HEK293 (cell line): Measurements from ENCODE around the gene CRACR2A.

Experiments
- CTCF ChIA-PET: fragments of 350-600 bp; formaldehyde crosslinking; extraction: SDS; loops from one replicate; lab custom pipeline; 2021; ENCODE audit warnings: antibody characterized with exemption; lab: Yijun Ruan, JAX
- POLR2A ChIA-PET: fragments of 300-600 bp; formaldehyde crosslinking; extraction: SDS; loops from one replicate; lab custom pipeline; 2020; ENCODE audit warnings: antibody characterized with exemption, inconsistent platforms; lab: Yijun Ruan, JAX
- H3K27ac ChIP-seq: fragments of 200-500 bp; sonication (Bioruptor generic); 2 replicates; pipeline ENCODE4 v1.5.1; 2014; ENCODE audit warnings: low read depth, low read length, control low read depth, inconsistent platforms; ENCODE audit errors: extremely low read depth
- H3K36me3 ChIP-seq, 2 experiments: fragments of 200-500 bp in 1 of 2; sonication (Bioruptor generic) in 1 of 2; 1 replicate in 1 of 2; 2 replicates in 1 of 2; pipeline ENCODE4 v1.5.1; 2014 to 2017; ENCODE audit warnings: inconsistent platforms in 2 of 2, low read length in 2 of 2; ENCODE audit not compliant: control insufficient read depth in 2 of 2, insufficient read depth in 1 of 2
- H3K4me1 ChIP-seq: fragments of 200-500 bp; sonication (Bioruptor generic); 2 replicates; pipeline ENCODE4 v1.5.1; 2014; ENCODE audit warnings: mild to moderate bottlenecking, low read length, inconsistent platforms; ENCODE audit not compliant: control insufficient read depth, insufficient read depth
- H3K4me3 ChIP-seq: 2 replicates; pipeline ENCODE4 v1.5.1; 2011; ENCODE audit warnings: low read depth, mild to moderate bottlenecking, control low read depth, low read length, moderate library complexity
- H3K9me3 ChIP-seq: fragments of 200-500 bp; sonication (Bioruptor generic); 2 replicates; pipeline ENCODE4 v1.5.1; 2014; ENCODE audit warnings: low read depth, low read length, inconsistent platforms; ENCODE audit not compliant: control insufficient read depth, insufficient read depth
- GFI1B ChIP-seq: fragments of 450-650 bp; formaldehyde crosslinking; IDR thresholded peaks from 2 replicates; pipeline ENCODE4 v1.5.1; 2016; ENCODE audit warnings: missing biosample characterization, missing genetic modification characterization
- HOXA7 ChIP-seq: sonication (generic); formaldehyde crosslinking; IDR thresholded peaks from 2 replicates; pipeline ENCODE4 v1.8.1; 2022; ENCODE audit warnings: missing genetic modification reagents, borderline replicate concordance
- IKZF3 ChIP-seq: fragments of 450-650 bp; IDR thresholded peaks from 2 replicates; pipeline ENCODE4 v1.5.0; 2018; ENCODE audit warnings: missing biosample characterization, mild to moderate bottlenecking, missing genetic modification characterization, moderate library complexity
- OSR2 ChIP-seq: fragments of 450-650 bp; formaldehyde crosslinking; IDR thresholded peaks from 2 replicates; pipeline ENCODE4 v1.5.1; 2016; ENCODE audit warnings: missing biosample characterization, missing genetic modification characterization
- REST ChIP-seq: fragments of 450-650 bp; formaldehyde crosslinking; IDR thresholded peaks from 2 replicates; pipeline ENCODE4 v1.5.1; 2016; ENCODE audit warnings: missing biosample characterization, missing genetic modification characterization
- ZBTB26 ChIP-seq: fragments of 450-650 bp; formaldehyde crosslinking; optimal IDR thresholded peaks from 2 replicates; pipeline ENCODE3; 2016; ENCODE audit warnings: missing biosample characterization, mild to moderate bottlenecking, missing genetic modification characterization
- ZFHX2 ChIP-seq: fragments of 450-650 bp; formaldehyde crosslinking; conservative IDR thresholded peaks from 2 replicates; pipeline ENCODE4 v1.5.1; 2016; ENCODE audit warnings: missing biosample characterization, missing genetic modification characterization
- ZNF112 ChIP-seq: fragments of 450-650 bp; formaldehyde crosslinking; IDR thresholded peaks from 2 replicates; pipeline ENCODE4 v1.5.0; 2017; ENCODE audit warnings: missing biosample characterization, missing genetic modification characterization
- ZNF140 ChIP-seq: fragments of 450-650 bp; formaldehyde crosslinking; IDR thresholded peaks from 2 replicates; pipeline ENCODE4 v1.5.1; 2016; ENCODE audit warnings: missing biosample characterization, missing genetic modification characterization
- ZNF214 ChIP-seq: fragments of 450-650 bp; formaldehyde crosslinking; IDR thresholded peaks from 2 replicates; pipeline ENCODE4 v1.5.1; 2017; ENCODE audit warnings: missing biosample characterization, mild to moderate bottlenecking, missing genetic modification characterization, borderline replicate concordance
- ZNF302 ChIP-seq: fragments of 450-650 bp; formaldehyde crosslinking; IDR thresholded peaks from 2 replicates; pipeline ENCODE4 v1.5.1; 2016; ENCODE audit warnings: missing biosample characterization, missing genetic modification characterization, low read depth
- ZNF335 ChIP-seq: fragments of 450-650 bp; formaldehyde crosslinking; conservative IDR thresholded peaks from 2 replicates; pipeline ENCODE4 v1.5.1; 2016; ENCODE audit warnings: missing biosample characterization, missing genetic modification characterization
- ZNF354C ChIP-seq: fragments of 450-650 bp; formaldehyde crosslinking; IDR thresholded peaks from 2 replicates; pipeline ENCODE4 v1.5.1; 2016; ENCODE audit warnings: missing biosample characterization, missing genetic modification characterization, low read depth, borderline replicate concordance
- ZNF518A ChIP-seq: fragments of 450-650 bp; formaldehyde crosslinking; conservative IDR thresholded peaks from 2 replicates; pipeline ENCODE4 v1.5.1; 2016; ENCODE audit warnings: low read depth, missing biosample characterization, missing genetic modification characterization
- ZNF677 ChIP-seq: fragments of 450-650 bp; IDR thresholded peaks from 2 replicates; pipeline ENCODE4 v1.5.0; 2018; ENCODE audit warnings: missing biosample characterization, mild to moderate bottlenecking, missing genetic modification characterization, moderate library complexity
- ZSCAN4 ChIP-seq: fragments of 450-650 bp; formaldehyde crosslinking; IDR thresholded peaks from 2 replicates; pipeline ENCODE4 v1.5.1; 2017; ENCODE audit warnings: missing biosample characterization, missing genetic modification characterization
- TF ChIP-seq, protein P1 (sequence below): fragments of 450-650 bp; formaldehyde crosslinking; IDR thresholded peaks from 2 replicates; pipeline ENCODE4 v1.5.1; 2016; ENCODE audit warnings: missing biosample characterization, missing genetic modification characterization
- TF ChIP-seq, protein P2 (sequence below): IDR thresholded peaks from 2 replicates; pipeline ENCODE4 v1.6.1; 2011; ENCODE audit warnings: mild to moderate bottlenecking, low read depth, low read length, borderline replicate concordance
- TF ChIP-seq, protein P3 (sequence below): fragments of 450-650 bp; formaldehyde crosslinking; IDR thresholded peaks from 2 replicates; pipeline ENCODE4 v1.5.1; 2017; ENCODE audit warnings: missing biosample characterization, missing genetic modification characterization

CRACR2A gene

GRCh38 chr12:3641428-3642018 lies 111.4 kb downstream of the CRACR2A start:
- Histone ChIP-seq H3K27ac (no peak overlapping the region), H3K4me1 (no peaks in the 10 kb centered on the region)
- TF ChIP-seq ZFHX2 (tag by site-specific recombination), result no peak
- no peak for TF ChIP-seq HOXA7 (CRISPR knock-in tag)
- TF ChIP-seq ZNF214 (tag by site-specific recombination), result no peak
- TF ChIP-seq IKZF3 (tag by site-specific recombination), result no peak
- no peak for TF ChIP-seq REST (tag by site-specific recombination)
- no peak for TF ChIP-seq ZNF335 (tag by site-specific recombination)
- no peak for TF ChIP-seq ZNF677
- no peak for TF ChIP-seq ZNF354C (tag by site-specific recombination)
- TF ChIP-seq ZNF140 (tag by site-specific recombination), result no peak
- TF ChIP-seq OSR2 (tag by site-specific recombination), result no peak
- TF ChIP-seq, protein P1, sequence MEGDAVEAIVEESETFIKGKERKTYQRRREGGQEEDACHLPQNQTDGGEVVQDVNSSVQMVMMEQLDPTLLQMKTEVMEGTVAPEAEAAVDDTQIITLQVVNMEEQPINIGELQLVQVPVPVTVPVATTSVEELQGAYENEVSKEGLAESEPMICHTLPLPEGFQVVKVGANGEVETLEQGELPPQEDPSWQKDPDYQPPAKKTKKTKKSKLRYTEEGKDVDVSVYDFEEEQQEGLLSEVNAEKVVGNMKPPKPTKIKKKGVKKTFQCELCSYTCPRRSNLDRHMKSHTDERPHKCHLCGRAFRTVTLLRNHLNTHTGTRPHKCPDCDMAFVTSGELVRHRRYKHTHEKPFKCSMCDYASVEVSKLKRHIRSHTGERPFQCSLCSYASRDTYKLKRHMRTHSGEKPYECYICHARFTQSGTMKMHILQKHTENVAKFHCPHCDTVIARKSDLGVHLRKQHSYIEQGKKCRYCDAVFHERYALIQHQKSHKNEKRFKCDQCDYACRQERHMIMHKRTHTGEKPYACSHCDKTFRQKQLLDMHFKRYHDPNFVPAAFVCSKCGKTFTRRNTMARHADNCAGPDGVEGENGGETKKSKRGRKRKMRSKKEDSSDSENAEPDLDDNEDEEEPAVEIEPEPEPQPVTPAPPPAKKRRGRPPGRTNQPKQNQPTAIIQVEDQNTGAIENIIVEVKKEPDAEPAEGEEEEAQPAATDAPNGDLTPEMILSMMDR (tag by site-specific recombination), result no peak
- no peak for TF ChIP-seq GFI1B (tag by site-specific recombination)
- TF ChIP-seq, all 188 proteins: peak for 0
- Histone ChIP-seq H3K36me3 (no peaks in the 10 kb centered on the region), H3K4me3 (no peak overlapping the region), H3K9me3 (no peaks in the 10 kb centered on the region)
- CTCF ChIA-PET, result interaction anchor here (0.7 kb wide), 1 partner anchor 17 kb away, joined by 3 read pairs; no protein-coding TSS in a partner anchor
- POLR2A ChIA-PET, result no interaction called here

DNA sequence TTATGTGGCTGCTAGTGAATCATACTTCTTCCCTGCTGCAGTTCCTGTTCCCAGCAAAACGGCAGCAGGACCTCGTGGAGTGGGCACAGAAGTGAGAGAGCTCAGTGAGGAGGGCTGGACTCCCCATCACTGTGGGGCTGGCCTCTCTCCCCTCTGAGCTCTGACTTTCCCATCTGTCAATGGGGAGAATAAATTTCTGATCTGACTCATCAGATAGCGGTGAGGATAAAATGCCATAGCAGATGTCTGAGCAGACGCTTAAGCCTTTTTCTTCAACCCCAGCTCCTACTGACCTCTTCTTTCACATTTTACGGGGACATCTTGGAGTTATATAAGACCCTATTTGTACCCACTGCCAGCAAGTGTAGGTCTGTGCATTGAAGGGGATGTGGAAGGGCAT lies 116.6 kb downstream of the CRACR2A start:
- Histone ChIP-seq H3K4me1 (no peaks in the 10 kb centered on the region), H3K9me3 (no peaks in the 10 kb centered on the region), H3K36me3 (no peaks in the 10 kb centered on the region), H3K27ac (no peak overlapping the region), H3K4me3 (no peak overlapping the region)
- ChIA-PET POLR2A (no interaction called here), CTCF (no interaction called here)
- TF ChIP-seq ZNF518A (tag by site-specific recombination) (no peak), ZBTB26 (tag by site-specific recombination) (no peak), ZNF302 (no peak), ZNF112 (tag by site-specific recombination) (no peak), ZSCAN4 (tag by site-specific recombination) (no peak)
- TF ChIP-seq, protein P2, sequence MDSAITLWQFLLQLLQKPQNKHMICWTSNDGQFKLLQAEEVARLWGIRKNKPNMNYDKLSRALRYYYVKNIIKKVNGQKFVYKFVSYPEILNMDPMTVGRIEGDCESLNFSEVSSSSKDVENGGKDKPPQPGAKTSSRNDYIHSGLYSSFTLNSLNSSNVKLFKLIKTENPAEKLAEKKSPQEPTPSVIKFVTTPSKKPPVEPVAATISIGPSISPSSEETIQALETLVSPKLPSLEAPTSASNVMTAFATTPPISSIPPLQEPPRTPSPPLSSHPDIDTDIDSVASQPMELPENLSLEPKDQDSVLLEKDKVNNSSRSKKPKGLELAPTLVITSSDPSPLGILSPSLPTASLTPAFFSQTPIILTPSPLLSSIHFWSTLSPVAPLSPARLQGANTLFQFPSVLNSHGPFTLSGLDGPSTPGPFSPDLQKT, result no peak
- TF ChIP-seq, protein P3, sequence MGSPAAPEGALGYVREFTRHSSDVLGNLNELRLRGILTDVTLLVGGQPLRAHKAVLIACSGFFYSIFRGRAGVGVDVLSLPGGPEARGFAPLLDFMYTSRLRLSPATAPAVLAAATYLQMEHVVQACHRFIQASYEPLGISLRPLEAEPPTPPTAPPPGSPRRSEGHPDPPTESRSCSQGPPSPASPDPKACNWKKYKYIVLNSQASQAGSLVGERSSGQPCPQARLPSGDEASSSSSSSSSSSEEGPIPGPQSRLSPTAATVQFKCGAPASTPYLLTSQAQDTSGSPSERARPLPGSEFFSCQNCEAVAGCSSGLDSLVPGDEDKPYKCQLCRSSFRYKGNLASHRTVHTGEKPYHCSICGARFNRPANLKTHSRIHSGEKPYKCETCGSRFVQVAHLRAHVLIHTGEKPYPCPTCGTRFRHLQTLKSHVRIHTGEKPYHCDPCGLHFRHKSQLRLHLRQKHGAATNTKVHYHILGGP (tag by site-specific recombination), result no peak
